H1 (cell line): ENCODE results near the gene GGT6. TPM values are rescaled to one million over a fixed set of nuclear protein-coding genes. Genes with fewer than 3 reads are reported as not detected.

Source experiments
- CTCF ChIA-PET: fragments of 300-600 bp; sonication (Branson Sonifier 250); formaldehyde crosslinking; loops from one replicate; lab custom pipeline; 2021; ENCODE audit not compliant: partially characterized antibody; lab: Charles Lee
- POLR2A ChIA-PET: fragments of 300-600 bp; sonication (Branson Sonifier 250); formaldehyde crosslinking; loops from one replicate; lab custom pipeline; 2021; ENCODE audit warnings: inconsistent platforms; ENCODE audit not compliant: partially characterized antibody; lab: Charles Lee
- DNase-seq, 2 experiments: peaks; one replicate each; pipeline versions ENCODE4 v3.0.0 to v3.0.0-alpha.2; 2010 to 2022; ENCODE audit warnings: low spot score in 2 of 2, low read depth in 1 of 2, mixed read lengths in 1 of 2
- FAIRE-seq: peaks from 2 replicates; lab custom pipeline; 2011; peaks lifted over from hg19 to GRCh38; lab: Jason Lieb, UNC
- H2AFZ ChIP-seq: 2 replicates; pipeline ENCODE4 v1.8.1; 2012; ENCODE audit warnings: low read length, inconsistent platforms
- H2AK5ac ChIP-seq: 2 replicates; pipeline ENCODE4 v1.6.1; 2013; ENCODE audit warnings: low read depth, low read length
- H2BK120ac ChIP-seq: replicated peaks from 2 replicates; pipeline ENCODE3; 2013; ENCODE audit warnings: low read depth, low read length, inconsistent platforms
- H2BK12ac ChIP-seq: 2 replicates; pipeline ENCODE4 v1.6.1; 2013; ENCODE audit warnings: low read depth, low read length
- H2BK15ac ChIP-seq: 2 replicates; pipeline ENCODE4 v1.6.1; 2013; ENCODE audit warnings: low read length
- H2BK20ac ChIP-seq: 2 replicates; pipeline ENCODE4 v1.6.1; 2013; ENCODE audit warnings: low read length
- H2BK5ac ChIP-seq: 2 replicates; pipeline ENCODE4 v1.6.1; 2013; ENCODE audit warnings: low read depth, low read length
- H3K14ac ChIP-seq: 2 replicates; pipeline ENCODE4 v1.6.1; 2013; ENCODE audit warnings: inconsistent platforms; ENCODE audit not compliant: insufficient read length
- H3K18ac ChIP-seq: 2 replicates; pipeline ENCODE4 v1.6.1; 2013; ENCODE audit warnings: low read length; ENCODE audit errors: extremely low read depth
- H3K23ac ChIP-seq: 2 replicates; pipeline ENCODE4 v1.6.1; 2013; ENCODE audit warnings: inconsistent platforms; ENCODE audit not compliant: insufficient read length
- H3K23me2 ChIP-seq: 2 replicates; pipeline ENCODE4 v1.6.1; 2013; ENCODE audit warnings: low read depth, low read length
- H3K27ac ChIP-seq: 2 replicates; pipeline ENCODE4 v1.6.1; 2011; ENCODE audit warnings: low read depth, low read length, inconsistent platforms
- H3K27me3 ChIP-seq, 4 experiments: replicated peaks in 1 of 4; 1 replicate in 1 of 4; 2 replicates in 3 of 4; pipeline versions ENCODE4 v1.6.1 to v1.8.1; 2011 to 2013; ENCODE audit warnings: low read length in 3 of 4, mild to moderate bottlenecking in 3 of 4, inconsistent platforms in 2 of 4, mixed read lengths in 2 of 4, moderate library complexity in 1 of 4; ENCODE audit not compliant: control insufficient read depth in 3 of 4, insufficient read depth in 3 of 4; ENCODE audit errors: extremely low read depth in 1 of 4
- H3K36me3 ChIP-seq, 4 experiments: 2 replicates each; pipeline versions ENCODE4 v1.6.1 to v1.8.1; 2011 to 2013; ENCODE audit warnings: mild to moderate bottlenecking in 4 of 4, low read length in 3 of 4, moderate library complexity in 2 of 4, control low read depth in 1 of 4, inconsistent platforms in 1 of 4; ENCODE audit not compliant: insufficient read depth in 4 of 4, control insufficient read depth in 2 of 4
- H3K4ac ChIP-seq: replicated peaks from 2 replicates; pipeline ENCODE3; 2013; ENCODE audit warnings: low read length, low read depth, mixed read lengths, inconsistent platforms; ENCODE audit not compliant: insufficient read length
- H3K4me1 ChIP-seq, 4 experiments: replicated peaks in 1 of 4; 1 replicate in 1 of 4; 2 replicates in 3 of 4; pipeline versions ENCODE4 v1.6.1 to v1.8.1; 2011 to 2013; ENCODE audit warnings: low read length in 3 of 4, inconsistent platforms in 2 of 4, mixed read lengths in 1 of 4; ENCODE audit not compliant: insufficient read depth in 4 of 4, control insufficient read depth in 3 of 4
- H3K4me2 ChIP-seq, 2 experiments: 2 replicates each; pipeline versions ENCODE4 v1.6.1 to v1.8.1; 2011 to 2013; ENCODE audit warnings: low read depth in 2 of 2, low read length in 2 of 2, control low read depth in 1 of 2, inconsistent platforms in 1 of 2, mild to moderate bottlenecking in 1 of 2; ENCODE audit not compliant: insufficient read depth in 1 of 2
- H3K4me3 ChIP-seq, 4 experiments: fragments of 200-600, 300-600 bp in 1 of 4; sonication (generic), shearing (Covaris generic), sonication (Bioruptor Twin) in 1 of 4; 2 replicates each; pipeline versions ENCODE4 v1.5.1 to v1.8.1; 2011 to 2016; ENCODE audit warnings: low read length in 4 of 4, low read depth in 3 of 4, control low read depth in 2 of 4, inconsistent platforms in 2 of 4, mild to moderate bottlenecking in 2 of 4, mixed read lengths in 1 of 4, moderate library complexity in 1 of 4; ENCODE audit not compliant: insufficient read depth in 2 of 4; ENCODE audit errors: extremely low read depth in 1 of 4
- H3K56ac ChIP-seq: replicated peaks from 2 replicates; pipeline ENCODE3; 2013; ENCODE audit warnings: low read depth, mild to moderate bottlenecking, mixed read lengths, low read length, inconsistent platforms; ENCODE audit not compliant: insufficient read length
- H3K79me1 ChIP-seq: 2 replicates; pipeline ENCODE4 v1.6.1; 2013; ENCODE audit warnings: low read depth, low read length, control low read depth
- H3K79me2 ChIP-seq, 2 experiments: 2 replicates each; pipeline versions ENCODE4 v1.6.1 to v1.8.1; 2012 to 2013; ENCODE audit warnings: low read length in 2 of 2, mild to moderate bottlenecking in 2 of 2, inconsistent platforms in 1 of 2; ENCODE audit not compliant: insufficient read depth in 2 of 2, control insufficient read depth in 1 of 2
- H3K9ac ChIP-seq, 4 experiments: replicated peaks in 1 of 4; 1 replicate in 1 of 4; 2 replicates in 3 of 4; pipeline versions ENCODE4 v1.6.1 to v1.8.1; 2011 to 2013; ENCODE audit warnings: low read depth in 3 of 4, low read length in 3 of 4, control low read depth in 2 of 4, mild to moderate bottlenecking in 2 of 4, moderate library complexity in 2 of 4, inconsistent platforms in 1 of 4; ENCODE audit errors: extremely low read depth in 1 of 4
- H3K9me3 ChIP-seq, 2 experiments: 2 replicates each; pipeline versions ENCODE4 v1.6.1 to v1.8.1; 2012 to 2013; ENCODE audit warnings: mild to moderate bottlenecking in 2 of 2, moderate library complexity in 2 of 2, control low read depth in 1 of 2, inconsistent platforms in 1 of 2, low read depth in 1 of 2, low read length in 1 of 2, mixed read lengths in 1 of 2; ENCODE audit not compliant: insufficient read depth in 2 of 2
- H4K20me1 ChIP-seq, 2 experiments: replicated peaks in 1 of 2; 2 replicates each; pipeline versions ENCODE3 to v1.8.1; 2011 to 2013; ENCODE audit warnings: inconsistent platforms in 2 of 2, low read length in 2 of 2, mild to moderate bottlenecking in 1 of 2; ENCODE audit not compliant: insufficient read depth in 2 of 2, control insufficient read depth in 1 of 2
- H4K5ac ChIP-seq: 2 replicates; pipeline ENCODE4 v1.6.1; 2013; ENCODE audit warnings: low read length, low read depth, mixed read lengths, inconsistent platforms; ENCODE audit not compliant: insufficient read length
- H4K8ac ChIP-seq: 2 replicates; pipeline ENCODE4 v1.8.0; 2013; ENCODE audit warnings: mild to moderate bottlenecking, moderate library complexity, low read length, inconsistent platforms; ENCODE audit not compliant: insufficient read depth; ENCODE audit errors: extremely low read depth
- H4K91ac ChIP-seq: replicated peaks from 2 replicates; pipeline ENCODE3; 2013; ENCODE audit warnings: low read length, mixed read lengths, inconsistent platforms; ENCODE audit not compliant: insufficient read length
- BCL11A ChIP-seq, 2 experiments: IDR thresholded peaks; one replicate each; pipeline ENCODE4 v1.6.1; 2011; ENCODE audit warnings: low read depth in 2 of 2, low read length in 2 of 2, mild to moderate bottlenecking in 2 of 2
- E2F6 ChIP-seq: IDR thresholded peaks from 2 replicates; pipeline ENCODE4 v1.6.1; 2012; ENCODE audit warnings: inconsistent platforms
- EP300 ChIP-seq, 2 experiments: IDR thresholded peaks; 1 replicate in 1 of 2; 2 replicates in 1 of 2; pipeline ENCODE4 v1.6.1; 2011 to 2012; ENCODE audit warnings: low read depth in 2 of 2, low read length in 2 of 2, mild to moderate bottlenecking in 2 of 2, borderline replicate concordance in 1 of 2, inconsistent platforms in 1 of 2, moderate library complexity in 1 of 2
- JUN ChIP-seq: IDR thresholded peaks from 2 replicates; pipeline ENCODE4 v1.6.1; 2011; ENCODE audit warnings: low read depth, mild to moderate bottlenecking, improper control_type of control experiment, low read length
- JUND ChIP-seq: IDR thresholded peaks from 2 replicates; pipeline ENCODE4 v1.6.1; 2011; ENCODE audit warnings: mild to moderate bottlenecking, improper control_type of control experiment, low read length
- NANOG ChIP-seq: IDR thresholded peaks from 2 replicates; pipeline ENCODE4 v1.6.1; 2011; ENCODE audit warnings: low read length, low read depth, mild to moderate bottlenecking, inconsistent platforms; ENCODE audit not compliant: insufficient read depth, poor library complexity, severe bottlenecking
- NRF1 ChIP-seq: IDR thresholded peaks from 2 replicates; pipeline ENCODE4 v1.6.1; 2011; ENCODE audit warnings: mild to moderate bottlenecking, low read depth, low read length, improper control_type of control experiment
- RXRA ChIP-seq: IDR thresholded peaks from 2 replicates; pipeline ENCODE4 v1.6.1; 2011; ENCODE audit warnings: low read depth, mild to moderate bottlenecking, low read length, moderate library complexity; ENCODE audit not compliant: insufficient read depth
- SIRT6 ChIP-seq: IDR thresholded peaks from one replicate; pipeline ENCODE4 v1.7.1; 2012; ENCODE audit warnings: low read length, inconsistent platforms
- SUZ12 ChIP-seq: fragments of 200-600 bp; sonication (generic); IDR thresholded peaks from 2 replicates; pipeline ENCODE4 v1.6.1; 2012; ENCODE audit warnings: mild to moderate bottlenecking, inconsistent platforms, low read length, moderate library complexity, mixed read lengths
- TBP ChIP-seq: IDR thresholded peaks from 2 replicates; pipeline ENCODE4 v1.6.1; 2011; ENCODE audit warnings: low read depth, low read length, improper control_type of control experiment
- WGBS, 2 experiments: shearing (Covaris generic) in 1 of 2; methylation state at CpG; one replicate each; pipeline versions ENCODE4 v1.1.6 to v1.1.7; 2013 to 2015; ENCODE audit warnings: low lambda C conversion rate in 2 of 2, mixed read lengths in 2 of 2, inconsistent platforms in 1 of 2, low coverage in 1 of 2, missing lambda C conversion rate in 1 of 2; ENCODE audit not compliant: insufficient replicate concordance in 2 of 2, insufficient coverage in 1 of 2, insufficient read length in 1 of 2; ENCODE audit errors: extremely low coverage in 1 of 2, missing lambda C conversion rate in 1 of 2; 5-methylcytosine and 5-hydroxymethylcytosine counted together
- polyA plus RNA-seq, 7 experiments: library from polyadenylated mRNA; depleted of rRNA in 3 of 7; stranded (reverse) in 5 of 7; unstranded in 2 of 7; fragments of >200 nt in 5 of 7; fragments of 200-250 nt in 2 of 7; gene quantifications; 1 replicate in 5 of 7; 2 replicates in 1 of 7; 4 replicates in 1 of 7; pipeline versions ENCODE4 v1.2.1 to v1.2.3, GENCODE V29; 2011 to 2013; ENCODE audit warnings: missing spikeins in 2 of 7, mixed read lengths in 2 of 7
- total RNA-seq: library from RNA; stranded (reverse); fragmentation: NEBNext Ultra II Directional; extraction: Animal tissue kit (Norgen Biotek cat#: 25700); gene quantifications from 2 replicates; pipeline ENCODE4 v1.2.1, GENCODE V29; 2021

The GGT6 gene
- total and polyA plus RNA-seq, 2 of the 8 experiments (the other 6 are each of a cell fraction or from before 2014, with no cell fraction given) = 0.18 TPM; not detected in 1

- ChIA-PET POLR2A (interaction anchor here (0.6 to 32.8 kb wide), 4 partner anchors 8 to 191 kb away, joined by 3 to 546 read pairs (median 4); no protein-coding TSS in a partner anchor), CTCF (interaction anchor here (0.7 to 1.9 kb wide), 5 partner anchors 11 to 319 kb away, joined by 3 to 7 read pairs (median 4); no protein-coding TSS in a partner anchor)
- Histone ChIP-seq H4K20me1 (peaks cover 9 to 22% of the 10 kb centered on the region in 2 experiments), H3K56ac (no peak overlapping the region), H2AK5ac (no peak overlapping the region), H4K8ac (0 out of 2 replicates have a peak overlapping the region, but pooled peaks have one; percentile 71), H3K14ac (no peak overlapping the region), H2BK12ac (no peak overlapping the region), H2BK20ac (no peak overlapping the region), H3K23ac (no peak overlapping the region), H3K27ac (no peak overlapping the region), H4K91ac (no peak overlapping the region), H3K4me3 (no peak overlapping the region), H3K4me2 (no peak overlapping the region), H3K79me2 (peaks cover 0 to 9% of the 10 kb centered on the region in 2 experiments; a peak in 2 of 4 replicates), H3K9ac (no peak overlapping the region), H3K18ac (no peak overlapping the region), H2BK120ac (no peak overlapping the region), H3K36me3 (peaks cover 56 to 86% (median 76%) of the 10 kb centered on the region in 4 experiments), H2BK15ac (no peak overlapping the region), H2AFZ (no peak overlapping the region), H3K79me1 (peaks cover 5% of the 10 kb centered on the region), H4K5ac (no peak overlapping the region), H3K9me3 (no peaks in the 10 kb centered on the region), H3K23me2 (no peaks in the 10 kb centered on the region; the same call in 1 of the 2 replicates), H3K4ac (no peak overlapping the region), H3K27me3 (no peaks in the 10 kb centered on the region), H2BK5ac (no peak overlapping the region; the same call in 1 of the 2 replicates), H3K4me1 (peaks cover 0 to 3% (median under 1%) of the 10 kb centered on the region in 4 experiments; a peak in 3 of 7 replicates)
- TF ChIP-seq JUND (no peak), NRF1 (no peak), E2F6 (no peak), BCL11A (IDR thresholded peaks at IDR 0.05; ENCODE audit: low read depth in 2 of 2, low read length in 2 of 2) (no peak), EP300 (IDR thresholded peaks at IDR 0.05; ENCODE audit: borderline replicate concordance in 1 of 2, low read depth in 2 of 2, low read length in 2 of 2) (no peak), SIRT6 (no peak), RXRA (no peak), TBP (no peak), JUN (no peak), NANOG (no peak), SUZ12 (no peak)
- no peak for FAIRE-seq
- DNase-seq = no peak
- 91% methylated on average over 22 of the region's 24 CpGs; no CpG with 5 or more reads in 1 of the 2 experiments for WGBS, 2 experiments
Measured at GRCh38 chr17:4548721-4549531, 11.5 kb downstream of the GGT6 start.
